B cell (primary cell): ENCODE results near the gene ULBP2.

Experiments used
- EZH2 ChIP-seq: IDR thresholded peaks from 2 replicates; pipeline ENCODE4 v1.6.1; 2012; ENCODE audit warnings: borderline replicate concordance, low read depth, mild to moderate bottlenecking, moderate library complexity, low read length; ENCODE audit not compliant: insufficient read depth, poor library complexity, severe bottlenecking
- TF ChIP-seq, protein P1 (sequence below): fragments of 200-600 bp; IDR thresholded peaks from one replicate; pipeline ENCODE4 v1.8.0; 2022; ENCODE audit warnings: antibody characterized with exemption, mild to moderate bottlenecking

DNA sequence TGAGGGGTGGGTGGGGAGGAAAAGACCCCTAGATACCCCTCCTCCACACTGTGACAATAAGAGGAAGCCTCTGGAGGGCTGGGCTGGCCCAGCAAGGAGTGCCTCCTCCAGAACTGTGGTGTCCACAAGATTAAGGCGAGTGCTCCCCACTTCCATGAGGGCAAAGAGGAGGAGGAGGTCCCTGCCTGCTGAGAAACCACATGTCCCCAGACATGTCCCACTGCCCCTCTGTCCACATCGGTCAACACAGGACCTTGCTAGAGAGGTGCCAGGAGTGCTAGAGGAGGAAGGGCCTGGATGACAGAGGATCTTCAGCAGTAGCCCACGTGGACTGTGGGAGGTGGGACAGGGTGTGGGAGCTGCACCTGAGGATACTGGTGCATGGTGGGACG is 22.0 kb upstream of the ULBP2 start:
- TF ChIP-seq, protein P1, sequence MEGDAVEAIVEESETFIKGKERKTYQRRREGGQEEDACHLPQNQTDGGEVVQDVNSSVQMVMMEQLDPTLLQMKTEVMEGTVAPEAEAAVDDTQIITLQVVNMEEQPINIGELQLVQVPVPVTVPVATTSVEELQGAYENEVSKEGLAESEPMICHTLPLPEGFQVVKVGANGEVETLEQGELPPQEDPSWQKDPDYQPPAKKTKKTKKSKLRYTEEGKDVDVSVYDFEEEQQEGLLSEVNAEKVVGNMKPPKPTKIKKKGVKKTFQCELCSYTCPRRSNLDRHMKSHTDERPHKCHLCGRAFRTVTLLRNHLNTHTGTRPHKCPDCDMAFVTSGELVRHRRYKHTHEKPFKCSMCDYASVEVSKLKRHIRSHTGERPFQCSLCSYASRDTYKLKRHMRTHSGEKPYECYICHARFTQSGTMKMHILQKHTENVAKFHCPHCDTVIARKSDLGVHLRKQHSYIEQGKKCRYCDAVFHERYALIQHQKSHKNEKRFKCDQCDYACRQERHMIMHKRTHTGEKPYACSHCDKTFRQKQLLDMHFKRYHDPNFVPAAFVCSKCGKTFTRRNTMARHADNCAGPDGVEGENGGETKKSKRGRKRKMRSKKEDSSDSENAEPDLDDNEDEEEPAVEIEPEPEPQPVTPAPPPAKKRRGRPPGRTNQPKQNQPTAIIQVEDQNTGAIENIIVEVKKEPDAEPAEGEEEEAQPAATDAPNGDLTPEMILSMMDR: no peak
- TF ChIP-seq EZH2: no peak
